DOHH2 (cell line): ENCODE measurements around the gene BICDL1.

Experiments
- CTCF ChIP-seq: fragments of 200-600 bp; sonication (generic); IDR thresholded peaks from one replicate; pipeline ENCODE4 v1.5.1; 2014; ENCODE audit warnings: antibody characterized with exemption, mild to moderate bottlenecking, low read depth, low read length; ENCODE audit not compliant: poor library complexity, severe bottlenecking
- EZH2phosphoT487 ChIP-seq: fragments of 200-600 bp; sonication (generic); IDR thresholded peaks from 2 replicates; pipeline ENCODE4 v1.6.1; 2017; ENCODE audit warnings: borderline replicate concordance, mild to moderate bottlenecking, antibody characterized with exemption, low read length, moderate library complexity, mixed read lengths

GRCh38 chr12:120067084-120067869, 78.2 kb downstream of the BICDL1 start:
- no peak for TF ChIP-seq EZH2phosphoT487
- no peak for TF ChIP-seq CTCF
